ENCODE measurements around the gene TDP2. TPM values are rescaled to one million over a fixed set of nuclear protein-coding genes. Genes with fewer than 3 reads are reported as not detected.
"Not testable (repeated sequence)": the region's sequence is repeated elsewhere in the genome, so short reads cannot be mapped to it uniquely, and the experiment has no call there.

TDP2 gene
- total RNA-seq, 1 experiment from 2014 or later = 33.6 TPM

DNA sequence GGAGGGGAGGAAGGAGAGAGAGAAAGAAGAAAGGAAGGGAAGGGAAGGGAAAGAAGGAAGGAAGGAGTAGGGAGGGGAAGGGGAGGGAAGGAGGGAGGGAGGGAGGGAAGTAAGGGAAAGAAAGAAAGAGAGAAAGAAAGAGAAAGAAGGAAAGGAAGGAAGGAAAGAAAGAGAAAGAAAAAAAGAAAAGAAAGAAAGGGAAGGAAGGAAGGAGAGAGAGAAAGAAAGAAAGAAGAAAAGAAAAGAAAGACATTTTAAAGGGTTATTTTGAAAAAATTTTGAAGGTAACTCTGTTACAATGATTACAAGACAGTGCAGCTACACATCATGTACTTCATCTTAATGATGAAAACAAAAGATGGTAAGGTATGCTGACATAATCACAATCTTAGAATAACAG is 24.6 kb downstream of the TDP2 start:
- ATAC-seq = no peak
- intact Hi-C loops (cut with micrococcal nuclease; ENCODE audit: unreplicated experiment) = no loop called here
- BruUV-seq (replicated peaks) = no TSS peak

GRCh38 chr6:24640631-24641030 is 26.1 kb downstream of the TDP2 start:
- H3K4me3 ChIP-seq (ENCODE audit: low read depth in 2 of 2, low read length in 2 of 2); BruUV-seq (replicated peaks); DNase-seq (ENCODE audit: low read depth, low spot score); POLR2A ChIA-PET; ATAC-seq; H3K36me3 ChIP-seq (ENCODE audit: control insufficient read depth, insufficient read depth, low read length); H3K27ac ChIP-seq (ENCODE audit: low read length); H3K27me3 ChIP-seq (ENCODE audit: control insufficient read depth, insufficient read depth, low read length); H3K4me1 ChIP-seq (ENCODE audit: control insufficient read depth, insufficient read depth, low read length); intact Hi-C loops (cut with micrococcal nuclease; ENCODE audit: unreplicated experiment); H3K9me3 ChIP-seq (ENCODE audit: control insufficient read depth, insufficient read depth, low read depth, low read length); in situ Hi-C loops (cut with HindIII; ENCODE audit: low pct_unique_long_range_greater_than_20kb, low sequenced_read_pairs): not testable (repeated sequence)
- CTCF ChIA-PET = interaction anchor here (0.6 kb wide), 1 partner anchor 82 kb away, joined by 3 read pairs; no protein-coding TSS in a partner anchor

More for the DNA sequence above, 24.6 kb downstream of the TDP2 start:
- in situ Hi-C loops (cut with HindIII; ENCODE audit: low pct_unique_long_range_greater_than_20kb, low sequenced_read_pairs) = no loop called here
- CTCF ChIA-PET = no interaction called here
- POLR2A ChIA-PET = no interaction called here
- no peaks in the 10 kb centered on the region for H3K9me3 ChIP-seq (ENCODE audit: control insufficient read depth, insufficient read depth, low read depth, low read length)
- peaks cover 6% of the 10 kb centered on the region for H3K4me1 ChIP-seq (ENCODE audit: control insufficient read depth, insufficient read depth, low read length)
- TF ChIP-seq REST (IDR thresholded peaks at IDR 0.05; ENCODE audit: insufficient read depth in 1 of 2, low read depth in 2 of 2, low read length in 1 of 2) = no peak
- no peak for TF ChIP-seq POLR2AphosphoS5 (IDR thresholded peaks at IDR 0.05; ENCODE audit: low read depth, low read length)
- no peak for TF ChIP-seq TCF7L2 (IDR thresholded peaks at IDR 0.05; ENCODE audit: low read depth, low read length)
- no peak for TF ChIP-seq CTCF (IDR thresholded peaks at IDR 0.05)
- no peak for TF ChIP-seq SIN3A (IDR thresholded peaks at IDR 0.05; ENCODE audit: borderline replicate concordance, insufficient read depth, low read depth, low read length)
- H3K36me3 ChIP-seq (ENCODE audit: control insufficient read depth, insufficient read depth, low read length) = no peaks in the 10 kb centered on the region
- H3K27me3 ChIP-seq (ENCODE audit: control insufficient read depth, insufficient read depth, low read length) = no peaks in the 10 kb centered on the region
- no peak overlapping the region for H3K27ac ChIP-seq (ENCODE audit: low read length)
- H3K4me3 ChIP-seq (ENCODE audit: low read depth in 2 of 2, low read length in 2 of 2) = no peak overlapping the region
- DNase-seq (ENCODE audit: low read depth, low spot score) = no peak

GRCh38 chr6:24640166-24640565 is 26.5 kb downstream of the TDP2 start:
- Histone ChIP-seq H3K27ac (ENCODE audit: low read length) (no peak overlapping the region), H3K4me3 (ENCODE audit: low read depth in 2 of 2, low read length in 2 of 2) (no peak overlapping the region), H3K9me3 (ENCODE audit: control insufficient read depth, insufficient read depth, low read depth, low read length) (no peaks in the 10 kb centered on the region; the same call in 1 of the 2 replicates), H3K27me3 (ENCODE audit: control insufficient read depth, insufficient read depth, low read length) (no peaks in the 10 kb centered on the region), H3K4me1 (ENCODE audit: control insufficient read depth, insufficient read depth, low read length) (no peaks in the 10 kb centered on the region; the same call in 1 of the 2 replicates), H3K36me3 (ENCODE audit: control insufficient read depth, insufficient read depth, low read length) (no peaks in the 10 kb centered on the region)
- DNase-seq (ENCODE audit: low read depth, low spot score) = no peak
- ChIA-PET POLR2A (no interaction called here), CTCF (interaction anchor here (0.6 kb wide), 1 partner anchor 82 kb away, joined by 3 read pairs; no protein-coding TSS in a partner anchor)
- intact Hi-C loops (cut with micrococcal nuclease; ENCODE audit: unreplicated experiment) = no loop called here
- no TSS peak for BruUV-seq (replicated peaks)
- ATAC-seq = no peak
- TF ChIP-seq CTCF (IDR thresholded peaks at IDR 0.05) (no peak), SIN3A (IDR thresholded peaks at IDR 0.05; ENCODE audit: borderline replicate concordance, insufficient read depth, low read depth, low read length) (no peak), POLR2AphosphoS5 (IDR thresholded peaks at IDR 0.05; ENCODE audit: low read depth, low read length) (no peak), TCF7L2 (IDR thresholded peaks at IDR 0.05; ENCODE audit: low read depth, low read length) (no peak), REST (IDR thresholded peaks at IDR 0.05; ENCODE audit: insufficient read depth in 1 of 2, low read depth in 2 of 2, low read length in 1 of 2) (no peak)
- in situ Hi-C loops (cut with HindIII; ENCODE audit: low pct_unique_long_range_greater_than_20kb, low sequenced_read_pairs) = no loop called here
